Body of pancreas (tissue), 4 donors: ENCODE results near the gene ME3. TPM values are rescaled to one million over a fixed set of nuclear protein-coding genes. Genes with fewer than 3 reads are reported as not detected.

Experiments
- ATAC-seq: fragments of 150-250 bp; one replicate; pipeline ENCODE4 v1.9.1; 2016
- DNase-seq, 4 donors: peaks; one replicate each; pipeline ENCODE4 v3.0.0-alpha.2; 2019
- H3K27ac ChIP-seq, 4 donors: fragments of 200-600 bp; sonication (generic); 1 replicate in 3 of 4; 2 replicates in 1 of 4; pipeline versions ENCODE4 v1.5.1 to v1.6.1; 2016 to 2019; ENCODE audit warnings: mild to moderate bottlenecking in 1 of 4, mixed read lengths in 1 of 4, moderate library complexity in 1 of 4
- H3K27me3 ChIP-seq, 2 donors: fragments of 200-600 bp; sonication (generic); one replicate each; pipeline ENCODE4 v1.6.0; 2016; ENCODE audit warnings: mild to moderate bottlenecking in 1 of 2
- H3K36me3 ChIP-seq, 2 donors: fragments of 200-600 bp; sonication (generic); replicated peaks in 1 of 2; 2 replicates each; pipeline ENCODE4 v1.5.1; 2016; ENCODE audit warnings: low read depth in 2 of 2; ENCODE audit not compliant: insufficient read depth in 1 of 2
- H3K4me1 ChIP-seq: fragments of 200-600 bp; sonication (generic); one replicate; pipeline ENCODE4 v1.6.0; 2016
- H3K4me3 ChIP-seq, 2 donors: fragments of 200-600 bp; sonication (generic); 1 replicate in 1 of 2; 2 replicates in 1 of 2; pipeline ENCODE4 v1.5.1; 2016 to 2019
- H3K9me3 ChIP-seq, 3 donors: fragments of 200-600 bp; sonication (generic); 1 replicate in 2 of 3; 2 replicates in 1 of 3; pipeline ENCODE4 v1.5.1; 2016
- POLR2A ChIP-seq, 3 donors: fragments of 450-650 bp; IDR thresholded peaks; one replicate each; pipeline ENCODE4 v1.6.1; 2016; ENCODE audit warnings: antibody characterized with exemption in 3 of 3, mild to moderate bottlenecking in 2 of 3
- WGBS, 2 donors: methylation state at CpG; one replicate each; pipeline ENCODE4 v1.1.5; 2017; 5-methylcytosine and 5-hydroxymethylcytosine counted together
- intact Hi-C: fragments of 100-400 bp; cut with DNase I; formaldehyde crosslinking; loops from one replicate; pipeline ENCODE4 v1.15.1; 2023
- total RNA-seq, 2 donors: library from RNA; depleted of rRNA; stranded (reverse); fragments of >200 nt; gene quantifications; one replicate each; pipeline ENCODE4 v1.1.0, GENCODE V29; 2016
- TF ChIP-seq, protein P1 (sequence below), 7 experiments: fragments of 450-650 bp in 4 of 7; fragments of 200-600 bp in 3 of 7; sonication (generic) in 3 of 7; IDR thresholded peaks; one replicate each; pipeline ENCODE4 v1.5.1; 2016 to 2019; ENCODE audit warnings: antibody characterized with exemption in 7 of 7

The ME3 gene
- total RNA-seq, 2 donors from 2014 or later, result 20.8 to 54.7 TPM

DNA sequence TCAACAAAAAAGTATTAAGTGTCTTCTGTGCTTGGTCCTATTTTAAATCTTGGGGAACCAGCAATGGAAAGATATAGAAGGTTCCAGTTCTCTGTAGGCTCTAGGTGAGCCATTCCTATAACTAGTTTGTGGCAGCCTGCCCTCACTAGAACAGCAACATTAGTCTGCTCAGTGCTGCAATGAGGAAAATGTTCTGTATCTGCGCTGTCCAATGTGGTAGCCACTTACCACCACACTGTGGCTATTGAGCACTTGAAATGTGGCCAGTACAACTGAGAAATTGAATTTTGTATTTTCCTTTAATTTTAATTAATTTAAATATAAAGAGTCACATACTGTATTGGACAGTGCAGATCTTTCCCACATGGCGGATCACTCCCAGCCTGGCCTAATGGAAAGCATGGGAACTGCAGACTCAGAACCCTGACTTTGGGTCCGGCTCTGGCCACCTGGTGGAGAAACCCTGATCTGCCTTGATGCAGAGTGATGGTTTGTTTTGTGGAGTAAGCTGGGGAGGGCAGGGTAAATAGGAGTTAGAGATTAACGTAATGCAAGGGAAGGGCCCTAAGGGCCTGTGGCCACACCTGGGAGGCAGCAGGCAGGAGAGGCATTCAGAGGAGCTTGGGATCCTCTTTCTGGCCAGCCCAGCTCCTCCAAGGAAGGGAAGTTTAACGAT lies 101.0 kb downstream of the ME3 start:
- intact Hi-C loops, result no loop called here
- Histone ChIP-seq H3K4me3 (no peak overlapping the region), H3K4me1 (peaks cover 27% of the 10 kb centered on the region), H3K36me3 (no peaks in the 10 kb centered on the region), H3K27ac (no peak overlapping the region), H3K27me3 (no peaks in the 10 kb centered on the region), H3K9me3 (no peaks in the 10 kb centered on the region)
- WGBS, 2 donors, result 87 to 97% methylated on average over 5 of the region's 5 CpGs
- DNase-seq, result no peak
- ATAC-seq, result no peak
- TF ChIP-seq POLR2A (IDR thresholded peaks at IDR 0.05), result no peak
- TF ChIP-seq, protein P1, sequence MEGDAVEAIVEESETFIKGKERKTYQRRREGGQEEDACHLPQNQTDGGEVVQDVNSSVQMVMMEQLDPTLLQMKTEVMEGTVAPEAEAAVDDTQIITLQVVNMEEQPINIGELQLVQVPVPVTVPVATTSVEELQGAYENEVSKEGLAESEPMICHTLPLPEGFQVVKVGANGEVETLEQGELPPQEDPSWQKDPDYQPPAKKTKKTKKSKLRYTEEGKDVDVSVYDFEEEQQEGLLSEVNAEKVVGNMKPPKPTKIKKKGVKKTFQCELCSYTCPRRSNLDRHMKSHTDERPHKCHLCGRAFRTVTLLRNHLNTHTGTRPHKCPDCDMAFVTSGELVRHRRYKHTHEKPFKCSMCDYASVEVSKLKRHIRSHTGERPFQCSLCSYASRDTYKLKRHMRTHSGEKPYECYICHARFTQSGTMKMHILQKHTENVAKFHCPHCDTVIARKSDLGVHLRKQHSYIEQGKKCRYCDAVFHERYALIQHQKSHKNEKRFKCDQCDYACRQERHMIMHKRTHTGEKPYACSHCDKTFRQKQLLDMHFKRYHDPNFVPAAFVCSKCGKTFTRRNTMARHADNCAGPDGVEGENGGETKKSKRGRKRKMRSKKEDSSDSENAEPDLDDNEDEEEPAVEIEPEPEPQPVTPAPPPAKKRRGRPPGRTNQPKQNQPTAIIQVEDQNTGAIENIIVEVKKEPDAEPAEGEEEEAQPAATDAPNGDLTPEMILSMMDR (IDR thresholded peaks at IDR 0.05), result peak in 1 of 7 experiments; percentile 14

DNA sequence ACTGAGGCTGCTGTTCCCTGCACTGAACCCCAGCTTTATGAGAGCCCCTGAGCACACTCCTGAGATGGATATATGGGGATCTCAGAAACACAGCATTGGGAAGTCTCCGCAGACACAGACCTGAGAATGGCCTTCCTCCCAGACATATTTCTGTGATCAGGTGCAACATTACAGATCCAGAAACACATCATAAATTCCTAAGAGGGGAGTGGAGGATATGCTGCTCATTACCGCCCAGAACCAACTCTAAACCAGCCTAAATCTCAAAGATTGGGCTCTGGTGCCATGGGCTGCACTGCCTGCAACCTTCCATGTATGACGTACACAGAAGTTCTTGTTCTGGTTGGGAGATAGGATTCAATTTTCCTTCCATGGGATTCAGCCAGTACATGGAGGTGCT lies 102.0 kb downstream of the ME3 start:
- no peaks in the 10 kb centered on the region for H3K36me3 ChIP-seq
- no peak overlapping the region for H3K27ac ChIP-seq
- TF ChIP-seq, protein P1 (IDR thresholded peaks at IDR 0.05), result no peak
- TF ChIP-seq POLR2A (IDR thresholded peaks at IDR 0.05), result no peak
- no peak overlapping the region for H3K4me3 ChIP-seq
- WGBS, 2 donors, result 89 to 100% methylated on average over 2 to 3 of the region's 3 CpGs
- H3K27me3 ChIP-seq, result no peaks in the 10 kb centered on the region
- H3K4me1 ChIP-seq, result peaks cover 27% of the 10 kb centered on the region
- ATAC-seq (no peak), DNase-seq (no peak)
- no peaks in the 10 kb centered on the region for H3K9me3 ChIP-seq
- intact Hi-C loops, result no loop called here

DNA sequence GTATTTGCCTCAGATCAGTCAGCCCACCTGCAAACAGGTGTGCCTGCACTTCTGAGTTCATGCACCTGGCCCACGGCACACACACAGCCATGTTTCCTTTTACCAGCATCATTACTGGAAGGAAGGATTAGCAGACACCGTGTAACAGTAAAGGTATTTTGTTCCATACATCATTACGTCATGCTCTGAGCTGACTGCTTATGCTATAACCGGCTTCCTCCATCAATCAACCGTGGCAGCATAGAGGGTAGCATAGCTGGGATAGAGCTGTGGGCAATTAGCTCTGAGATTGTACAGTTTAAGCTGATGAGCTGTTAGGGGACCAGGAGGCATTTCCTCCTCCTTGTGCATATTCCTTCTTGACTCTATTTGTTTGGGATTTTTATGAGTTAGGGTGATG lies 102.4 kb downstream of the ME3 start:
- TF ChIP-seq, protein P1 (IDR thresholded peaks at IDR 0.05), result no peak
- TF ChIP-seq POLR2A (IDR thresholded peaks at IDR 0.05), result no peak
- H3K27me3 ChIP-seq, result no peaks in the 10 kb centered on the region
- no peaks in the 10 kb centered on the region for H3K36me3 ChIP-seq
- H3K4me1 ChIP-seq, result peaks cover 27% of the 10 kb centered on the region
- H3K9me3 ChIP-seq, result no peaks in the 10 kb centered on the region
- H3K4me3 ChIP-seq, result no peak overlapping the region
- no peak for DNase-seq
- no peak overlapping the region for H3K27ac ChIP-seq
- 77 to 87% methylated on average over 5 of the region's 5 CpGs for WGBS, 2 donors
- ATAC-seq, result no peak
- intact Hi-C loops, result no loop called here

DNA sequence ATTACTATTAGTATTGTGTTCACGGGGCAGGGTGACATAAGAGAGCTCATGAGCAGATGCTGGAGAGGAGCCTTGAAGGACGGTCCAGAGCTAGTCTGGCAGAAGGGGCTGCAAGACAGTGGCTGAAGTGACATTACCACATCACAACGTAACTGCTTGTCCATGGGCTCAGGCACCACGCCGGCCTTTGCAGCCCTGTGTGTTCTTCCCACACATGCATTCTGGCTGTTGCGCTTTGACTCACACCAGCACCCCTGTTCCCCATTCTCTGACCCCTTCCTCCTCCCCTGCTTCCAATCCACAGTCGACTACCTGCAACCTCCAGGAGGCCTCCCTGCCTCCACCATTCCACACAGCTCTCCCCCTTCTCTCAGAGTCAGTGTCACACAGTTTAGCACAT lies 103.3 kb downstream of the ME3 start:
- ATAC-seq (no peak), DNase-seq (no peak)
- no peak for TF ChIP-seq POLR2A (IDR thresholded peaks at IDR 0.05)
- TF ChIP-seq, protein P1 (IDR thresholded peaks at IDR 0.05), result no peak
- Histone ChIP-seq H3K27me3 (no peaks in the 10 kb centered on the region), H3K9me3 (no peaks in the 10 kb centered on the region), H3K4me3 (no peak overlapping the region), H3K4me1 (peaks cover 21% of the 10 kb centered on the region), H3K27ac (no peak overlapping the region), H3K36me3 (no peaks in the 10 kb centered on the region)
- intact Hi-C loops, result no loop called here
- WGBS, 2 donors, result 91 to 92% methylated on average over 7 of the region's 7 CpGs

DNA sequence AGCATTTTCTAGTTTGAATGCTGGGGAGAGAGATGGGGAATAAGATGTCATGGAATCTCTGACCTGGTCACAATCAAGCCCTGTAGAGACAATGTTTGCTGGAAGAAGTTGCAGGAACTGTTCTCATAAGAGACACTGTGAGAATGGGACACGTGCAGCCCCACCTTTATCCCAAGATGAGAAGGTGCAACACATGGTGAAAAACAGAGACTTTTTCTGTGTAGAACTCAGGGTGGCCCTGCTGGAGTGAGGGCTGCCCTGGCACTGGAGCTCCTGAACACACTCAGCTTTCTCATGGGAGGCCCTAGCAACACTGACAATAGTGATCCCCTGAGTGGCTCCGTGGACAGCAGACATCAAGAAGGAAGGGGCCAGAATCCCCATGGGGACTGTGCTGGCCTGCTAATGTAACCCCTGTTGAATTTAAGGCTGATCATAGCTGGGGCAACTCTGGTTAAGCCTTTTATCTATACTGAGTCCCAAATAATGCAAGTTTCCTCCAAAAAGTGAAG lies 106.6 kb downstream of the ME3 start:
- TF ChIP-seq, protein P1 (IDR thresholded peaks at IDR 0.05), result no peak
- no peak for TF ChIP-seq POLR2A (IDR thresholded peaks at IDR 0.05)
- Histone ChIP-seq H3K4me3 (no peak overlapping the region), H3K27ac (no peak overlapping the region), H3K4me1 (peaks cover 21% of the 10 kb centered on the region), H3K9me3 (no peaks in the 10 kb centered on the region), H3K36me3 (no peaks in the 10 kb centered on the region), H3K27me3 (no peaks in the 10 kb centered on the region)
- WGBS, 2 donors, result 77% methylated on average over 2 of the region's 2 CpGs
- intact Hi-C loops, result no loop called here
- ATAC-seq (no peak), DNase-seq (no peak)
